HG03575 (cell line): ENCODE data around the gene PRDM11.

Experiments
- ATAC-seq: cut with Tn5 transposase; IDR thresholded peaks from one replicate; pipeline ENCODE4 v1.9.1; 2021; ENCODE audit not compliant: unreplicated experiment, insufficient number of reproducible peaks, low FRiP score; ENCODE audit errors: extremely low read depth

PRDM11 gene

DNA sequence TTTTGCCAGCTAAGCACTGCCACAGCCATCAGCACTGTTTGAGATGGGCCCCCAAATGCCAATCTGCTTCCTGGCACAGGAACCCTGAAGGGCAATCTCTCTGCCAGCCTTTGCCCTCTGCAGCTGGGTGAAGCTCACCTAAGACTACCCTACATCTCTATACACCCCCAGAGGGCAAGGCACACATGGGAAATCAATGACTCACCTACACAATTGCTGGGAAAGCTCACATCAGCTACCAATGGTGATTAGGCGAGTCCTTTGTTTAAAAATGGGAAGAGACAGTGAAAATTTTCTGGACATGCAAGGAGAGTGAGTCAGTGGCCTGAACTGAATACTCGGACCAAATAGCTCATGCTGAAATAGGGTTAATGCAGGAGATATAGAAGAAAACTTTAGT, 12.6 kb upstream of the PRDM11 start:
- no peak for ATAC-seq

DNA sequence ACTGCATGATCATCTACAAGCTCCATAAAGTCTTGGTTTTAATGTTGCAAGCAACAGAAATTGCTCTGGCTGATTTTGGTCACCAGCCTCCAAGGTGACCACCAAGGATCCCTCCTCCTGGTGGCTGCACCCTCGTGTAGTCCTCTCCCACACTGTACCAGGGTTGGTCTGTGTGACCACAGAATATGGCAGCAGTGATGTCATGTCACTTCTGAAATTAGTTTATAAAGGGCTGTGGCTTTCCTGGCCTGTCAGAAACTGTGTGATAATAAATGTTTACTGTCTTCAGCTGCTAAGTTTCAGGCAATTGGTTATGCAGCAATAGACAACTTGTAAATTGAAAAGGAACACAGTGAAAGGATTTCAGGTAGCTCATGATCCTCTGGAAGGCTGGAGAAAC, 5.3 kb upstream of the PRDM11 start:
- no peak for ATAC-seq

- no peak for ATAC-seq
Observed at GRCh38 chr11:45141631-45142030, 4.8 kb upstream of the PRDM11 start.

DNA sequence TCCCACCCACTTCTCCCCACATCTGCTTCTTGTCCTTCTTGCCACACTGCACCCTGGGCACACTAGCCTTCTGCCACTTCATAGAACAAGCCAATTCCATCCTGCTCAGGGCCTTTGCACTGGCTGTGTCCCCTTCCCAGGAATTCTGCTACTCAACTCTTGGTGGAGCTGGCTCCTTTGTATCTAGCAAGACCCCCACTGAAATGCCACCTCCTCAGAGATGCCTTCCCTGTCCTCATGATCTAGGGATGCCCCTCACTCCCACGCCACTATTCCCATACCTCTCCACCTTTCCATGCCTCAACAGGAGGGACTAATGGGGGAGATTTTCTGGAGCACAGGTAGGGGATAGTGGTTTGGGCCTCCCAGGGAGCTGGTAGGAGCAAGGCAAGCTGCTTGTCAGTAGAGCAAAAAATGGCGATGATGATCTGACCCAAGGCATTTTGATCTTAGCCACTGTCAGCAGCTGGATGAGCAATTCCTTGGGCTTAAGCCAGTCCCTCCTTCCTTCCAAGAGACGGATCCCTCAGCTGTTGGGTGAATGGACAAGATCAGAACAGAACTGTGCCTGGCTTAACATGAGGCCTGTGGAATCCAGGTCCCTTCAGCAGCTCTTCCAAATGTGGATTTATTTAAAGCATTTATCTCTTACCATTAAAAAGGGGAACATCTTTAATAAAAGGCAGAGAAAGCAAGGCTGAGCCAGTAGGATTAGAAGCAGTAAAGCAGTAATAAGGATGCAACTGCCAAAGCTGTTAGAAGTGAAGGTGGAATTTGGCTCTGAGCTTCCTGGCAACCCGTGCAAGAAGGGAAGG, 4.0 kb upstream of the PRDM11 start:
- no peak for ATAC-seq

DNA sequence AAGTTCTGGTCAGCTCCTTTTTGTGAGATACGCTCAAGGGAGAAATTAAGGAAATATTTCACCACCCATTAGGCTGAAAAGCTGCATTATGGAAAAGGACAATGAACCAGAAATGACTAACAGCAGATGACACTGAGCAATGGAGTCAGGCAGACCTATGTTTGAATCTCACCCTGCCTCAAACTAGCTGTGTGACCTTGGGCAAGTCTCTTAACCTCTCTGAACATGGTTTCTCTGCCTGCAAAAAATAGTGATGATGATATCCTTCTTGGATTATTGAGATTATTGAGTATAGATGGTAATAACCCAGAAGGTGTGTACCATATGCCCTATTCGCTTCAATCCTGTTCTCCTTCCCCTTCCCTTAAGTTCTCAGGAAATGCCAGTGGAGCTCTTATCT, 2.9 kb upstream of the PRDM11 start:
- no peak for ATAC-seq

GRCh38 chr11:45144126-45145082, 2.0 kb upstream of the PRDM11 start:
- ATAC-seq, result no peak

DNA sequence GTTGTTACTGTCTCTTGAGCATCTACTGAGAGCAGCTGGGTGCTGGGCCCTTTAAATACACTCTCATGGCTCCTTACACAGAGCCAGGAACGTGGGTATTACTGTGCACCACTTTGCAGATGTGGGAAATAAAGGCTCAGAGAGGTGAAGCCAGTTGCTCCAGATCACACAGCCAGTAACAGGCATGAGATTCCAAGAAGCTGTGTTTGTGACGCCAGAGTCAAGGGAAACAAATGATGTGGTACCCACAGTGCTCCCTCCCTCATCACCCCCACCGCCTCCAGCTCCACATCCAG, 1.4 kb upstream of the PRDM11 start:
- no peak for ATAC-seq

DNA sequence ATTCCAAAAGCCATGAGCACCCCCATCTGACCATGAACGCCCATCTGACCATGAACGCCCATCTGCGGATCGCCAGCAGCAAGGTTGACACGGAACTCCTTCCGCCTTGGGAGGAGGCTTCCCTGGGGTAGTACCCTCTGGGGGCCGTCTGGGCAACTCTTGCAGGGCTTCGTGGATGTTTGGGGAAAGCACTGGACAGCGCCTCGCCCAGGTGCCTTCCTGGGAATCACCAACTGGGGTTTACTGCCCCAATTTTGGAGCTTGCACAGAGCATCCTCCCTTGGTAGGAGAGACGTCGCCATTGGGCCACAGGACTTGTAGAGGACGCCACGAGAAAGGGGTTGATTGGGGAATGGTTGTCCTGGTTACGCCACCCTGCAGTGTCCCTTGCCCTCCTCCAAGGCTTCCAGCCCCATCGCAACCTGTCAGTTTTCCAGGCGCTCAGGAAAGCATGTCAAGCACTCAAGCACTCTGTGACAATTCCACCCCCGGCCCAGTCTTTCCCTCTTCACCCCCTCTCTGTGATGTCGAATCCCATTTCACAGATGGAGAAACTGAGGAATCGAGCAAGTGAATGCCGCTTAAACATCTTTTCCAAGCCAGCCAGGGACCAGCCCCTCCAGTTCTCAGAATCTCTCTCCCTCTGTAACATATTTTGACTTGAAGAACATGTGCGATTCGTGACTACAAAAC, 914 bp upstream of the PRDM11 start:
- no peak for ATAC-seq

- peak; percentile 83 for ATAC-seq
Observed at GRCh38 chr11:45147017-45147728, 734 bp downstream of the PRDM11 start.

DNA sequence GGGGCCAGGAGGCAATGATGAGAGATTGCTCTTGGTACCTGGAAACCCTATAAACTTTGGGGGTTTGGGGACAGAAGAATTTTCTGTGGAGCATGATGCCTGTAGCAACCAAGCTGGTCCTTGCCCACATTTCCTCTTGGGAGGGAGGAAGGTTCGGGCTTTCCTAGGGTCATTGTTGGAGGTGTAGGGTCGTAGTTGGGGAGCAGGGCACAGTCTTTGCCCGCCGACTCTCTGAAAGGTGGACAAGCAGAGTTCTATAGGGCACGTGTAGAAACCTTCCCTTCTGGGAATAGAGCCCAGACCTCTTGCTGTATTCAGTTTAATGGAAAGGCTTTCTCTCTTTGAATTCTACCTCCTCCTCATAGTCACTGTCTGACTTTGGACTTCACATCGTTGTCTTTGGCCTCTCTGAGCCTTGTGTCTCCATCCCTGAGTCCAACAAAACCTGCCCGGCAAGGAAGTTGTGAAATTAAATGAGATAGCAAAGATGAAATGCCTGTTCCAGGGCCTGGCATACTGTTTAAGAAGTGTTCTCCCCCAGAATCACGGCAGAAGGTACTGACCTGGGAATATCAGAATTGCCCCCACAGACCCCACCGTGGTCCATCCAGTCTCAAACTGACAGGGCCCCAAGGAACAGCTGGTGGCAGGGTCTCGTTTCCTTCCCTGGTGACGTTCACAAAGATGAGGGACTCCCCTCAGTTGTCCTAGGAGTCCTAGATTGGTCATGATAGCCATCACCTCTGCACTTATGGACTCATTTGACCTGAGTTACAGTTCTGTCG, 1.6 kb downstream of the PRDM11 start:
- no peak for ATAC-seq

DNA sequence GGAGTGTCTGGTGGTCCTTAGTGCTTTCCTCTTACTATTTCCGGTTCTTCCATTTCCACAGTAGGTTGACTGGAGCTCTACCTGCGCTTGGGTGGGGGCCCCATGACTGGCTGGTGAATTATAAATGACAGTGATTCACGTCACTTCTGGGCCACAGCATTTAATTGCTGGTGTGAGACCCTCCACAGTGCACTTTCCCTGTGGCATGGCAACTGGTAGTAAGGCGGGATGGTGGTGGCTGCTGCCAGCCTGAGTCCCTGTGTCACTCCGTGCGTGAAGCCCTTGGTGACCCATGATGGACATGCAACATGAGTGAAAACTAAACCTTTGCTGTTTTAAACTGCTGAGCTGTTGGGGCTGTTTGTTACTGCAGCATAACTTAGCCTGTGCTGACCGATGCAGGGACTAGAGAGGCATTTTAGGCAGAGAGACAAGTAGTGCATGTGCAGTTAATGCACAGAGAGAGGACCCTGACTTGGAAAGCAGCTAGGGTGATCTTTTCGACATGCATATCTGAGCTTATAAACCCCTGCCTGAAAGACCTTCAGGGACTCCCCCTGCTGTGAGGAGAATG, 3.1 kb downstream of the PRDM11 start:
- no peak for ATAC-seq

DNA sequence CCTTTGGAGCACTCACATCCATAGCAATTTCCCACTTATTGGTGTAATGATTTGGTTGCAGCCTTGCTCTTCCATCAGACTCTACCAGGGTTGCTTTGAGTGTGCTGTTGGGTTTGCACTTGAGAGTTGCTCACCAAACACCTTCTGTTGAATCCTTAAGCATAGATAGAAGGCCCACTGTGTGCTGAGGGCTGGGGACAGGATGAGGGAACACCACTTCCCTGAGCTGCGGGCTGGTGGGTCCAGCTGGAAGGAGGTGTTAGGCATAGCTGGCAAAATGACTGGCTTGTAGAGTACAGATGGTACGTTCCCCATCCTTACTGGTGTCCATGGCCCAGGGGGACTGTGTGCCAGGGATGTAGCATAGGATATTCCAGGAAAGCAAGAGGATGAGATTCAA, 3.9 kb downstream of the PRDM11 start:
- ATAC-seq, result no peak

DNA sequence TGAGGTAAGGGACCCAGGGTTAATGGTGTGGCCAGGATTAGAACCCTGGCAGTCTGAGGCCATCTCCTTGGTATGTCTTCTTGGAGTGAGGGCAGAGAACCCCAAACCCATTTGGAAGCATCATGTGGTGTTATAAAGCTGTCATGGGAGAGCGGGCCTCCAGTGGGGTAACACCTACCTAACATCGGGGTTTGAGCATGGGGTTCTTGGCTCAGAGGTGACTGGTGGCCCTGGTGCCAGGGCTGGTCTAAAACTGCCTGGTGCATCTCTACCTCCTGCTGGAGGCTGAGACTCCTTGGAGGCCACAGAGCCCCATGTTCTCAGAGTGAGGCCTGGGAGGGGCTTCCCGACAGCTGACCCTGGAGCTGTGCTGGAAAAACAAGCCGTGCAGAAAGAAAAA, 4.5 kb downstream of the PRDM11 start:
- ATAC-seq, result no peak

DNA sequence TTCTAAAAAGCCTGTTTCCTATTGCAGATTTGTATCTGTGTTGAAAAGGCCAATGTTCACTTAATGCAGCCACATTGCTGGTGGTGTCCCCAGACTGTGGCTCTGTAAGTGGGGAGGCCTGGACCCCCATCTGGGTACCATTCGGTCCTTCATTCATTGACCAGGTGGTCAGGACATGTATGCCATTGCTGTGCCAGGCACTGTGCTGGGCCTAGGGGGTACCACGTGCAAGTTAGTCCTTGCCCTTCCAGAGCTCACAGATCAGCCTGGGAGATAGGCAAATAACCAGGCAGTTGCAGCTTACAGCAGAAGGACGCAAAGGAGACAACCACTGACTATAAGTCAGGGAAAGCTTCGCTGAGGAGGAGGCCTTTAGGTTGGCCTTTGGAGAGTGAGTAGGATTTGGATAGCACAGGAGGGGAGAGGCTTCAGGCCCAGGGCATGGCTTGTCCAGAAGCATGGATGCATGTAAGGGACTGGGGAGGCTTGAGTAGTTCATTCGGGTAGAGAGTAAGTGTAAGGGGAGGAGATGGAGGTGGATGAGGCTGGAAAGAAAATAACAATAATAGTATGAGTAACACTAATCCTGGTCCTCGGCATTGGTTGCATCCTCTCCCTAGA, 5.0 kb downstream of the PRDM11 start:
- no peak for ATAC-seq

GRCh38 chr11:45152740-45153595, 6.5 kb downstream of the PRDM11 start:
- no peak for ATAC-seq

DNA sequence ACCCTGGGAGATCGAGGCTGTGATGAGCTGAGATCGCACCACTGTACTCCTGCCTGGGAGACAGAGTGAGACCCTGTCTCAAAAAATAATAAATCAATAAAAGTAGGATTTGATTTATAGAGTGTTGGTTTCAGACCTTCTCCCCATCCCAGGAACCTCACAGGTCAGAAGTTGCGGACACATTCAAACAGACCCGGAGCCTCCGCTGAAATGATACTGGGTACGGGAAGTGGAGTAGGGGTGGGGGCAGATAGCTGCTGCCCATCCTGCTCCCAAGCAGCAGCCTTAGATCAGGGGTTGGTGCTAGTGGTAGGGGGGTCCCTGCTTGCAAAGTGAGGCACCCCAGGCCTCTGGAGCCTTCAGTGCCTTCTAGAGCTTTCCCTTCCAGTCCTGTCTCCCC, 7.8 kb downstream of the PRDM11 start:
- no peak for ATAC-seq

DNA sequence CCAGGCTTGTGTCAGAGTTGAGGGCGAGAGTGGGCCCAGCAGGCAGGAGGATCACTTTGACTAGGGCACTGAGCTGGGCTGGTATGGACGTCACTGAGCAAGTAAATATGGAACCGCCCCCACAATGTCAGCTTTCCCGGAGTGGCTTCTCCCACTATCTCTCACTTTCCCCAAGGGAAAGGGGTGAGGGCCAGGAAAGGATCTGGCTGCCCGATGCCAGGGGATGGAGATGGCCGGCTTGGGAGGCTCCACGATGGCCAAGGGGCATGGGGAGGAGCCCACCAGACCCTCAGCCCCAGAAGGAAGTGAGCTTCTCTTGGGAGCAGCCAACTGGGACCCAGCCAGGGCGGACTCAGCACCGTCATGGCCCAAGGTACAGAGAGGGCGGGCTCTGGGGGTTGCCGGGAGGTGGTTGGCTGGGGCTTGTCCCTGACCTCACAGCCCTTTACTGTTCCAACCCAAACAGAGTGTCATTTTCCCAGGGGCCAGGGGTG, 8.7 kb downstream of the PRDM11 start:
- ATAC-seq, result no peak
